HEK293 (cell line): ENCODE measurements around the gene ALDH3A1.

Experiments used
- ZBTB1 ChIP-seq: fragments of 450-650 bp; formaldehyde crosslinking; IDR thresholded peaks from 2 replicates; pipeline ENCODE4 v1.5.1; 2016; ENCODE audit warnings: missing biosample characterization, missing genetic modification characterization
- ZBTB10 ChIP-seq: fragments of 450-650 bp; formaldehyde crosslinking; IDR thresholded peaks from 2 replicates; pipeline ENCODE4 v1.5.1; 2016; ENCODE audit warnings: missing biosample characterization, missing genetic modification characterization
- ZBTB7A ChIP-seq: fragments of 450-650 bp; formaldehyde crosslinking; IDR thresholded peaks from 2 replicates; pipeline ENCODE4 v1.5.1; 2016; ENCODE audit warnings: low read depth, missing biosample characterization, missing genetic modification characterization
- ZNF121 ChIP-seq: fragments of 450-650 bp; formaldehyde crosslinking; IDR thresholded peaks from 2 replicates; pipeline ENCODE4 v1.5.1; 2016; ENCODE audit warnings: missing biosample characterization, missing genetic modification characterization
- ZNF175 ChIP-seq: fragments of 450-650 bp; formaldehyde crosslinking; IDR thresholded peaks from 2 replicates; pipeline ENCODE4 v1.5.1; 2016; ENCODE audit warnings: missing biosample characterization, missing genetic modification characterization
- ZNF184 ChIP-seq: fragments of 450-650 bp; IDR thresholded peaks from 2 replicates; pipeline ENCODE4 v1.5.1; 2018; ENCODE audit warnings: missing biosample characterization, mild to moderate bottlenecking, missing genetic modification characterization
- ZNF335 ChIP-seq: fragments of 450-650 bp; formaldehyde crosslinking; conservative IDR thresholded peaks from 2 replicates; pipeline ENCODE4 v1.5.1; 2016; ENCODE audit warnings: missing biosample characterization, missing genetic modification characterization
- ZNF514 ChIP-seq: fragments of 450-650 bp; formaldehyde crosslinking; IDR thresholded peaks from 2 replicates; pipeline ENCODE4 v1.5.1; 2016; ENCODE audit warnings: missing biosample characterization, missing genetic modification characterization
- ZNF530 ChIP-seq: fragments of 450-650 bp; formaldehyde crosslinking; IDR thresholded peaks from 2 replicates; pipeline ENCODE4 v1.5.1; 2016; ENCODE audit warnings: low read depth, missing biosample characterization, missing genetic modification characterization
- ZNF561 ChIP-seq: fragments of 450-650 bp; IDR thresholded peaks from 2 replicates; pipeline ENCODE4 v1.5.1; 2018; ENCODE audit warnings: missing biosample characterization, missing genetic modification characterization, borderline replicate concordance
- TF ChIP-seq, protein P1 (sequence below): fragments of 450-650 bp; formaldehyde crosslinking; IDR thresholded peaks from 2 replicates; pipeline ENCODE4 v1.5.1; 2016; ENCODE audit warnings: missing biosample characterization, missing genetic modification characterization
- TF ChIP-seq, protein P2 (sequence below): fragments of 450-650 bp; formaldehyde crosslinking; IDR thresholded peaks from 2 replicates; pipeline ENCODE4 v1.5.1; 2016; ENCODE audit warnings: missing biosample characterization, missing genetic modification characterization
- TF ChIP-seq, protein P3 (sequence below): sonication (generic); formaldehyde crosslinking; IDR thresholded peaks from 2 replicates; pipeline ENCODE4 v1.8.1; 2022; ENCODE audit warnings: mild to moderate bottlenecking, moderate library complexity, missing genetic modification reagents
- TF ChIP-seq, protein P4 (sequence below): fragments of 450-650 bp; IDR thresholded peaks from 2 replicates; pipeline ENCODE4 v1.5.1; 2018; ENCODE audit warnings: missing biosample characterization, missing genetic modification characterization

DNA sequence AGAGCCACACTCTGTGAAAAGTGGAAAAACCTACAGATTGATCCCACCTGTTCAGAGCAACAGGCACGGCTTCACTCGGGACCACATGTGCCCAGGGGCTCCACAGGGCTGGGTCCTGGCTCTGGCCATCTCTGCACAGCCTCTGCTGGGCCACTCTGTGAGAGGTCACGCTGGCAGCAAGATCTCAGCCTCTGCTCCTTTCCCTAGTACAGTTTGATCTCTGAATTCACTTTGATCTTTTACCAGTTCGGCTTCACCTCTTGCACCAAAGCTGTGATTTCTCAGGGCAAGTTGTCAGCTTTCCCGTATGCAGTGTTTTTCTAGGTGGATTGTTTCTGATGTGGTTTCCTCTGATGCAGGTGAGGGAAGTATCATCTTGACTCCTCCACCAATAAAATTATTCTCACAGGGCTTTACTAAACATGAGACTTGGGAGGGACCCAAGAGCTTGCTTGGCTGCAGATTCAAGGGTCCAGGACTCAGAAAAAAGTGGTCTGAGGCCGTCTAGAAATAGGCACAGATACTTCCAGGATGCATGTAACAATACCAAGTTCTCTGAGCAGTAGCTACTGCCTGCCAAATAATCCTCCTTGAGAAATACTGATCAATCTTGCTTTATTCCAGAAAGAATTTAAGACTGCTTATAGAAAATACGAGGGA lies 24.0 kb upstream of the ALDH3A1 start:
- TF ChIP-seq ZNF175 (tag by site-specific recombination) (no peak), ZNF561 (tag by site-specific recombination) (no peak), ZBTB7A (no peak), ZNF184 (tag by site-specific recombination) (no peak), ZNF530 (tag by site-specific recombination) (no peak), ZNF514 (tag by site-specific recombination) (no peak), ZNF335 (tag by site-specific recombination) (no peak), ZNF121 (no peak), ZBTB1 (tag by site-specific recombination) (no peak), ZBTB10 (tag by site-specific recombination) (no peak)
- TF ChIP-seq, protein P1, sequence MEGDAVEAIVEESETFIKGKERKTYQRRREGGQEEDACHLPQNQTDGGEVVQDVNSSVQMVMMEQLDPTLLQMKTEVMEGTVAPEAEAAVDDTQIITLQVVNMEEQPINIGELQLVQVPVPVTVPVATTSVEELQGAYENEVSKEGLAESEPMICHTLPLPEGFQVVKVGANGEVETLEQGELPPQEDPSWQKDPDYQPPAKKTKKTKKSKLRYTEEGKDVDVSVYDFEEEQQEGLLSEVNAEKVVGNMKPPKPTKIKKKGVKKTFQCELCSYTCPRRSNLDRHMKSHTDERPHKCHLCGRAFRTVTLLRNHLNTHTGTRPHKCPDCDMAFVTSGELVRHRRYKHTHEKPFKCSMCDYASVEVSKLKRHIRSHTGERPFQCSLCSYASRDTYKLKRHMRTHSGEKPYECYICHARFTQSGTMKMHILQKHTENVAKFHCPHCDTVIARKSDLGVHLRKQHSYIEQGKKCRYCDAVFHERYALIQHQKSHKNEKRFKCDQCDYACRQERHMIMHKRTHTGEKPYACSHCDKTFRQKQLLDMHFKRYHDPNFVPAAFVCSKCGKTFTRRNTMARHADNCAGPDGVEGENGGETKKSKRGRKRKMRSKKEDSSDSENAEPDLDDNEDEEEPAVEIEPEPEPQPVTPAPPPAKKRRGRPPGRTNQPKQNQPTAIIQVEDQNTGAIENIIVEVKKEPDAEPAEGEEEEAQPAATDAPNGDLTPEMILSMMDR (tag by site-specific recombination) = no peak
- TF ChIP-seq, protein P2, sequence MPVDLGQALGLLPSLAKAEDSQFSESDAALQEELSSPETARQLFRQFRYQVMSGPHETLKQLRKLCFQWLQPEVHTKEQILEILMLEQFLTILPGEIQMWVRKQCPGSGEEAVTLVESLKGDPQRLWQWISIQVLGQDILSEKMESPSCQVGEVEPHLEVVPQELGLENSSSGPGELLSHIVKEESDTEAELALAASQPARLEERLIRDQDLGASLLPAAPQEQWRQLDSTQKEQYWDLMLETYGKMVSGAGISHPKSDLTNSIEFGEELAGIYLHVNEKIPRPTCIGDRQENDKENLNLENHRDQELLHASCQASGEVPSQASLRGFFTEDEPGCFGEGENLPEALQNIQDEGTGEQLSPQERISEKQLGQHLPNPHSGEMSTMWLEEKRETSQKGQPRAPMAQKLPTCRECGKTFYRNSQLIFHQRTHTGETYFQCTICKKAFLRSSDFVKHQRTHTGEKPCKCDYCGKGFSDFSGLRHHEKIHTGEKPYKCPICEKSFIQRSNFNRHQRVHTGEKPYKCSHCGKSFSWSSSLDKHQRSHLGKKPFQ (tag by site-specific recombination) = no peak
- TF ChIP-seq, protein P3, sequence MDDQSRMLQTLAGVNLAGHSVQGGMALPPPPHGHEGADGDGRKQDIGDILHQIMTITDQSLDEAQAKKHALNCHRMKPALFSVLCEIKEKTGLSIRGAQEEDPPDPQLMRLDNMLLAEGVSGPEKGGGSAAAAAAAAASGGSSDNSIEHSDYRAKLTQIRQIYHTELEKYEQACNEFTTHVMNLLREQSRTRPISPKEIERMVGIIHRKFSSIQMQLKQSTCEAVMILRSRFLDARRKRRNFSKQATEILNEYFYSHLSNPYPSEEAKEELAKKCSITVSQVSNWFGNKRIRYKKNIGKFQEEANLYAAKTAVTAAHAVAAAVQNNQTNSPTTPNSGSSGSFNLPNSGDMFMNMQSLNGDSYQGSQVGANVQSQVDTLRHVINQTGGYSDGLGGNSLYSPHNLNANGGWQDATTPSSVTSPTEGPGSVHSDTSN (CRISPR knock-in tag) = no peak
- TF ChIP-seq, protein P4, sequence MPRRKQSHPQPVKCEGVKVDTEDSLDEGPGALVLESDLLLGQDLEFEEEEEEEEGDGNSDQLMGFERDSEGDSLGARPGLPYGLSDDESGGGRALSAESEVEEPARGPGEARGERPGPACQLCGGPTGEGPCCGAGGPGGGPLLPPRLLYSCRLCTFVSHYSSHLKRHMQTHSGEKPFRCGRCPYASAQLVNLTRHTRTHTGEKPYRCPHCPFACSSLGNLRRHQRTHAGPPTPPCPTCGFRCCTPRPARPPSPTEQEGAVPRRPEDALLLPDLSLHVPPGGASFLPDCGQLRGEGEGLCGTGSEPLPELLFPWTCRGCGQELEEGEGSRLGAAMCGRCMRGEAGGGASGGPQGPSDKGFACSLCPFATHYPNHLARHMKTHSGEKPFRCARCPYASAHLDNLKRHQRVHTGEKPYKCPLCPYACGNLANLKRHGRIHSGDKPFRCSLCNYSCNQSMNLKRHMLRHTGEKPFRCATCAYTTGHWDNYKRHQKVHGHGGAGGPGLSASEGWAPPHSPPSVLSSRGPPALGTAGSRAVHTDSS = no peak
